BE2C (cell line): ENCODE measurements around the gene GPR183.

Experiments used
- DNase-seq: peaks from one replicate; pipeline ENCODE4 v3.0.0-alpha.2; 2020
- H3K27me3 ChIP-seq: fragments of 250-450 bp; sonication (Bioruptor Pico); 2 replicates; pipeline ENCODE4 v1.5.1; 2020; ENCODE audit warnings: mild to moderate bottlenecking
- H3K36me3 ChIP-seq: fragments of 250-450 bp; sonication (Bioruptor Pico); 2 replicates; pipeline ENCODE4 v1.5.1; 2020; ENCODE audit warnings: mild to moderate bottlenecking
- H3K4me1 ChIP-seq: fragments of 250-450 bp; sonication (Bioruptor Pico); 2 replicates; pipeline ENCODE4 v1.5.1; 2020
- H3K4me3 ChIP-seq: 2 replicates; pipeline ENCODE4 v1.5.1; 2011; ENCODE audit warnings: low read depth, low read length
- H3K9me3 ChIP-seq: fragments of 250-450 bp; sonication (Bioruptor Pico); 2 replicates; pipeline ENCODE4 v1.5.1; 2020
- TF ChIP-seq, protein P1 (sequence below): IDR thresholded peaks from 2 replicates; pipeline ENCODE4 v1.5.1; 2012; ENCODE audit warnings: mild to moderate bottlenecking, low read depth, low read length

Gene GPR183

DNA sequence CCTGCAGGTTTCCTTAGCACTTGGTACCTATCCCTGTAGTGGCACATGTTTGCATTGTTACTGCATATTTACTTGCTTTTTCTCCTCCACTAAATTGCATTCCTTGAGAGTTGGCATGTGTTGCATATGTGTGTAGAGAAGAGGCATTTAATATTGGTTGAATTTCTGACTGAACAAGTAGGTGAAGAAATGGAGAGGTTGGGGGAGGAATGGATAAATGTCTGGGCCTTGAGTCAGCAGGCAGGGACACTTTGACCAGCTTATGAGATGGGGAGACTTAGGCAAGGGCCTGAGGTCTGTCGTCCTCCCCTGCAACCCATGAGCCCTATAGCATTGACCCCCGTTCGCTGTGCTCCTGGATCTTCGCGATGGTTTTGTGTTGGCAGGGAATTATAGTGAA is 47.0 kb downstream of the GPR183 start:
- Histone ChIP-seq H3K4me3 (no peak overlapping the region), H3K4me1 (no peaks in the 10 kb centered on the region), H3K36me3 (no peaks in the 10 kb centered on the region)

DNA sequence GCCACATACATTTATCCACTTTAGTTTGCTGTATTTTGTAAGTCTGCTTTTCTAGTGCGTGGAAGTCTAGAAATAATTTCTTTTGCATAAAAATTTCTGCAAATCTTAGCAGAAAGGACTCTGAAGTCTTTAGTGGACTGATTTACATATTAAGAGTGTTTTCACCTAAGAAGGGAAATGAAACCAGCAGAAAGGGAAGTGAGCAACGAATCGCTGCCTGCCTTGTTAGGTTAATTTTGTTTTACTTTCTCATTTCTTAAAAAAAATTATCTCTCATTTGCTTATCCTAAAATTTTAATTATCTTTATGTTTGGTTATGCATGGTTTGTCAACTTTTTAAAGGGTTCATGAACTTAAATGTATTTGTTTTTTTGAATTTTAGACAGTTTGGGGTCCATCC is 48.3 kb downstream of the GPR183 start:
- TF ChIP-seq, protein P1, sequence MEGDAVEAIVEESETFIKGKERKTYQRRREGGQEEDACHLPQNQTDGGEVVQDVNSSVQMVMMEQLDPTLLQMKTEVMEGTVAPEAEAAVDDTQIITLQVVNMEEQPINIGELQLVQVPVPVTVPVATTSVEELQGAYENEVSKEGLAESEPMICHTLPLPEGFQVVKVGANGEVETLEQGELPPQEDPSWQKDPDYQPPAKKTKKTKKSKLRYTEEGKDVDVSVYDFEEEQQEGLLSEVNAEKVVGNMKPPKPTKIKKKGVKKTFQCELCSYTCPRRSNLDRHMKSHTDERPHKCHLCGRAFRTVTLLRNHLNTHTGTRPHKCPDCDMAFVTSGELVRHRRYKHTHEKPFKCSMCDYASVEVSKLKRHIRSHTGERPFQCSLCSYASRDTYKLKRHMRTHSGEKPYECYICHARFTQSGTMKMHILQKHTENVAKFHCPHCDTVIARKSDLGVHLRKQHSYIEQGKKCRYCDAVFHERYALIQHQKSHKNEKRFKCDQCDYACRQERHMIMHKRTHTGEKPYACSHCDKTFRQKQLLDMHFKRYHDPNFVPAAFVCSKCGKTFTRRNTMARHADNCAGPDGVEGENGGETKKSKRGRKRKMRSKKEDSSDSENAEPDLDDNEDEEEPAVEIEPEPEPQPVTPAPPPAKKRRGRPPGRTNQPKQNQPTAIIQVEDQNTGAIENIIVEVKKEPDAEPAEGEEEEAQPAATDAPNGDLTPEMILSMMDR = no peak
- Histone ChIP-seq H3K9me3 (no peaks in the 10 kb centered on the region), H3K27me3 (no peaks in the 10 kb centered on the region), H3K36me3 (peaks cover 3% of the 10 kb centered on the region), H3K4me3 (no peak overlapping the region), H3K4me1 (no peaks in the 10 kb centered on the region)
- no peak for DNase-seq

More for the DNA sequence above, 47.0 kb downstream of the GPR183 start:
- TF ChIP-seq, protein P1 = no peak
- DNase-seq = no peak
- no peaks in the 10 kb centered on the region for H3K9me3 ChIP-seq
- H3K27me3 ChIP-seq = no peaks in the 10 kb centered on the region

DNA sequence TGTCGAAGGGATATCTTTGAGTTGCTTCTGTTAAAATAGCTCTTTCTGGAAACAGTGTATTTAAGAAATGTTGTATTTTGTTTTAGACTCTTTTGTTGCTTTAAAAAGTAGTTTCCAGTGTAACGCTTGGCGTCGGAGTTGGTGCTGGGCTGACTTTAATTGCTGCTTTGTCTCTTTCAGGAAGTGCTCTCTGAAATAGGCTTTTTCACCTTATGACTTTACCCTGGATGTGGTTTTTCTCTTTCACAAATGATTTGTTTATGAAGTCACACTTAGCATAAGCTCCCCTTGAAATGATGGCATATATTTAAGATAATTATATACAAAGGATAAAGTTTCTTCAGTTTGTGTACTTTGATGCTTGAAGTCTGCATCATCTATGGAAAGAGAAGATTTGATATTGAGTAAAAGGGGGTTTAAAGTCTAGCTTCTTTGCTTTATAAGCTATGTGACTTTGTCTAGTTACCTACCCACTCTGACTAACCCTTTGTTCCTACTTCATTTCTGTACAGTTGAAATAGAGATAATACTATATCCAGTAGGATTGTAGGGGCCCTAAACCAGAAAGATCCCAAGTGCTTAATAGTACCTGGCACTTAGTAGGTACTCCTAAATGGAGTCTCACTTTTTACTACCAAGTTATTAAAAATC is 48.9 kb downstream of the GPR183 start, which contains the start of gene GPR18:
Gene GPR18 (minus strand): TSS at position 170 of the 651 bp plus-strand sequence. CDS start 2,507 bp downstream, outside the sequence.
- Histone ChIP-seq H3K4me1 (no peaks in the 10 kb centered on the region), H3K4me3 (no peak within 1 kb of the TSS)

DNA sequence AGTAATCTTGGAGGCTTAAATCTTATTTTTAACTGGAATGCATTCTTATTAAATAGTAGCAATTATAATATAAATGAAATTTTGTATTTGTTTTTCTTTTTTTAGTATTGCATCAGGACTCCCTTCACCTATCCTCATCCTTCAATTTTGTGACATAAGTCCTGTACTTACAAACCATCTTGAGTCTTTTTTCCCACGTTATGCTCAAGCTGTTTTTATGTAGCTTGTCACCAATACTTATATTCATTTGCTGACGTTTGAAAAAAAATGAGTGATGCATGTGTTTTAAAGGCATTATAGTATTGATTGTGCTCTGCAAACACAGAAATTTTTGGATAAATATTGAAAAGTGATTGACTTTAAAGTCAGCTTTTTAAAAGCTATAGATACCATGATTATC is 49.9 kb downstream of the GPR183 start:
- no peak for DNase-seq
- Histone ChIP-seq H3K4me3 (no peak overlapping the region), H3K9me3 (no peaks in the 10 kb centered on the region), H3K27me3 (no peaks in the 10 kb centered on the region), H3K36me3 (peaks cover 3% of the 10 kb centered on the region), H3K4me1 (no peaks in the 10 kb centered on the region; the same call in 1 of the 2 replicates)
- TF ChIP-seq, protein P1 = no peak

More for the DNA sequence above, 48.9 kb downstream of the GPR183 start, which contains the start of gene GPR18:
- Histone ChIP-seq H3K36me3 (peaks cover 3% of the 10 kb centered on the region), H3K9me3 (no peaks in the 10 kb centered on the region), H3K27me3 (no peaks in the 10 kb centered on the region)
- DNase-seq = no peak
- TF ChIP-seq, protein P1 = no peak

DNA sequence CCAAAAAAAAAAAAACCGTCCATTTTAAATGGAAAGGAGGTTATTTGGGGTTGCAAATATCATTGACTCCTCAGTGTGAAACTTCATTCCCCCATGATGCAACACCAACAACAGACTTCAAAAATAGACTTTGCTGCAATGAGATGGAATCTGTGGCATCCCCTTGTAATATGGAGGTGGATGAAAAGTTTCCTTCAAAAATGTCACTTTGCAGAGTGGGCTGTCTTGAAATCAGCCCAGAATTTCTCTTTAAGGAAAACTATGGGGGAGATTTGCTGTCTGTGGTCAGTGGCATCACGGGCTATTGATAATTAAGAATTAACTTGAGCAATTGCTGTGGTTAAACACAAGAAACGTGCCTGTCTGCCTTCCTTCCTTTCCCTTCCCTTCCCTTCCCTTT is 50.5 kb downstream of the GPR183 start:
- Histone ChIP-seq H3K36me3 (peaks cover 8% of the 10 kb centered on the region), H3K9me3 (no peaks in the 10 kb centered on the region), H3K4me3 (no peak overlapping the region), H3K27me3 (no peaks in the 10 kb centered on the region), H3K4me1 (no peaks in the 10 kb centered on the region; the same call in 1 of the 2 replicates)
- no peak for DNase-seq
- TF ChIP-seq, protein P1 = no peak

DNA sequence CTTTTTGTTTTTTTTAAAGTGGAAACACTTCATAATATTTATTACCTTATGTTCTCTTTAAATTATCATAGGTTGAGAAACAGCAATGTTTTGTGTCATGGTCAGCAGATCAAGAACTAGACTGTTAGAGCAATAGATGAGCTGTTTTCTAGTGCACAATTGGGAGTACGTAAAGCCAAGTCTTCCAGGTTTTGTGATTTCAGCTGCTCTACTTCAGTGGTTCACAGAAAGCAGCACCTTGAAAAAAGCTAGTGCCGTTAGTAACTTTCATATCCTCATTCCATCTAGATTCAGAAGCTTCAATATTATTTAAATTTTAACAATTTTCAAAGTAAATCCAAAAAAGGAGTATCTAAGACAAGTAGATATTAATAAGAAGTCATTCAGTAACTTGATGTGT is 50.9 kb downstream of the GPR183 start:
- Histone ChIP-seq H3K4me1 (no peaks in the 10 kb centered on the region; the same call in 1 of the 2 replicates), H3K36me3 (peaks cover 10% of the 10 kb centered on the region), H3K9me3 (no peaks in the 10 kb centered on the region), H3K4me3 (no peak overlapping the region), H3K27me3 (no peaks in the 10 kb centered on the region)
- TF ChIP-seq, protein P1 = no peak
- DNase-seq = no peak
